MM.1S (cell line): Measurements from ENCODE around the gene EPB41L4B.

Source experiments
- CTCF ChIP-seq: fragments of 300-600 bp; sonication (generic); IDR thresholded peaks from 2 replicates; pipeline ENCODE4 v1.5.1; 2016; ENCODE audit warnings: antibody characterized with exemption, low read length, mixed read lengths
- EZH2 ChIP-seq: fragments of 300-600 bp; sonication (generic); optimal IDR thresholded peaks from 2 replicates; pipeline ENCODE3; 2017; ENCODE audit warnings: low read depth, mild to moderate bottlenecking, antibody characterized with exemption, low read length, mixed read lengths
- EZH2phosphoT487 ChIP-seq: fragments of 300-600 bp; sonication (generic); IDR thresholded peaks from 2 replicates; pipeline ENCODE4 v1.6.1; 2018; ENCODE audit warnings: antibody characterized with exemption, low read length

GRCh38 chr9:109129470-109130197 lies 191.2 kb downstream of the EPB41L4B start:
- TF ChIP-seq CTCF: no peak
- no peak for TF ChIP-seq EZH2
- TF ChIP-seq EZH2phosphoT487: no peak
